HG03378 (cell line): Measurements from ENCODE around the gene KLC4.
"Not testable (repeated sequence)": the region's sequence is repeated elsewhere in the genome, so short reads cannot be mapped to it uniquely, and the experiment has no call there.

Experiments used
- ATAC-seq: cut with Tn5 transposase; IDR thresholded peaks from one replicate; pipeline ENCODE4 v1.9.1; 2021; ENCODE audit warnings: mild to moderate bottlenecking, moderate library complexity; ENCODE audit not compliant: unreplicated experiment

KLC4 gene

GRCh38 chr6:43060755-43061633, 1.6 kb downstream of the KLC4 start:
- no peak for ATAC-seq

DNA sequence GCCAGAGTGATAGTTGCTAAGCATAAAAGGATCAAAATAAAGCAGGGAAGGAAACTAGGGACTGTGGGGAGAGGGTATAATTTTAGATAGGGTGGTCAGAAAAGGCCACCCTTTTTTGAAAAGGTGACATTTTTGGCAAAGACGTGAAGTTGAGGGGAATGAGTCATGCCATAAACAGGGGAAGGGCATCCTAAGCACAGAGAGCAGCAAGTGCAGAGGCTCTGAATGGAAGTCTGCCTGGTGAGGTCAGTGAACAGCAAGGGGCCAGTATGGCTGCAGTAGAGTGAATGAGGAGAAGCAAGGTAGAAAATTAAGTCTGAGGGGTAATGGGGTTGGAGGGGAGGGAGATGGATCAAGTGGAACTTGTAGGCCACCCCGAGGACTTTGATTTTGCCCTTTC, 2.4 kb downstream of the KLC4 start:
- ATAC-seq: no peak

DNA sequence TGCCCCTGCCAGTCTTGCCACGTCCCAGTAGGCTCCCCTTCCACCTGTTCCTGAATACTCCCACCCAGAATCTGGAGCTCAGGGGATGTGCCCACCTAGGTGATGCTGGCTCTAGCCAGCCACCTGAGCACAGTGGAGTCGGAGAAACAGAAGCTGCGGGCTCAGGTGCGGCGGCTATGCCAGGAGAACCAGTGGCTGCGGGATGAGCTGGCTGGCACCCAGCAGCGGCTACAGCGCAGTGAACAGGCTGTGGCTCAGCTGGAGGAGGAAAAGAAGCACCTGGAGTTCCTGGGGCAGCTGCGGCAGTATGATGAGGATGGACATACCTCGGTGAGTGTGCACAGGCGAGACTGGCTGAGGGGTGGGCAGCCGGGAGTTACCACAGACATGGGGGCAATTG, 3.4 kb downstream of the KLC4 start:
- ATAC-seq: no peak

- no peak for ATAC-seq
These were observed 10.7 kb downstream of the KLC4 start for GRCh38 chr6:43070028-43070632.

GRCh38 chr6:43074847-43075669, 15.6 kb downstream of the KLC4 start:
- no peak for ATAC-seq

DNA sequence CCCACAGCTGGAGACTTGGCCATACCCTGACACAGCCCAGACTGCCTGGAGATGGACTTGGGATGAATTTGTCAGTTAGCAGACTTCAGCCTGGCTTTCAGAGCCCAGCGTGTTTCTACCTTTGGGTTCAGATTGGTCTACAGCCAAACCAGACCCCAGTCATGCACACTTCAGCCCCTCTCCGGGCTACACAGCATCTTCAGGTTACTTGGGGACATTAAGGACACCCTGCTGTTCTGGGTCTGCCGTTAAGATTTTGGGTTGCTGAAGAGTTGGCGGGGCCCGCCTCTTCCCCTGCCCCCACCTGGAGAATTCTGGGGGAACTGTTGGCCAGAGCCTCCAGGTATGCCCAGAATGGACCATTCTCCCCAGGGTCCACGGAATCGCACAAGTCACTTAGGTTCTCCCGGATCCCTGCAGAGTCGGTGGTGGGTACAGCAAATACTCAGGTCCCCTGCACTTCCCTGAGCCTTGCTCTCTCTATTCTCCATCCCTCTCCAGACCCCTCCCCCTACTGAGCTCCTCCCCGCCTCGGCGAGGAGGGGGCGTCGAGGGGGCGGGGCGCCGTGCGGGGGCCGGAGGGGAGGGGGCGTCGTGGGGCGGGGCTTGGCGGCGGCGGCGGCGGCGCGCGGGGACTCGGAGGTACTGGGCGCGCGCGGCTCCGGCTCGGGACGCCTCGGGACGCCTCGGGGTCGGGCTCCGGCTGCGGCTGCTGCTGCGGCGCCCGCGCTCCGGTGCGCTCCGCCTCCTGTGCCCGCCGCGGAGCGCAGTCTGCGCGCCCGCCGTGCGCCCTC, 16.4 kb downstream of the KLC4 start, which contains the start of gene PTK7:
Gene PTK7 (plus strand): TSS at position 645 of the 794 bp plus-strand sequence. CDS start 175 bp downstream, outside the sequence.
- ATAC-seq: no peak

DNA sequence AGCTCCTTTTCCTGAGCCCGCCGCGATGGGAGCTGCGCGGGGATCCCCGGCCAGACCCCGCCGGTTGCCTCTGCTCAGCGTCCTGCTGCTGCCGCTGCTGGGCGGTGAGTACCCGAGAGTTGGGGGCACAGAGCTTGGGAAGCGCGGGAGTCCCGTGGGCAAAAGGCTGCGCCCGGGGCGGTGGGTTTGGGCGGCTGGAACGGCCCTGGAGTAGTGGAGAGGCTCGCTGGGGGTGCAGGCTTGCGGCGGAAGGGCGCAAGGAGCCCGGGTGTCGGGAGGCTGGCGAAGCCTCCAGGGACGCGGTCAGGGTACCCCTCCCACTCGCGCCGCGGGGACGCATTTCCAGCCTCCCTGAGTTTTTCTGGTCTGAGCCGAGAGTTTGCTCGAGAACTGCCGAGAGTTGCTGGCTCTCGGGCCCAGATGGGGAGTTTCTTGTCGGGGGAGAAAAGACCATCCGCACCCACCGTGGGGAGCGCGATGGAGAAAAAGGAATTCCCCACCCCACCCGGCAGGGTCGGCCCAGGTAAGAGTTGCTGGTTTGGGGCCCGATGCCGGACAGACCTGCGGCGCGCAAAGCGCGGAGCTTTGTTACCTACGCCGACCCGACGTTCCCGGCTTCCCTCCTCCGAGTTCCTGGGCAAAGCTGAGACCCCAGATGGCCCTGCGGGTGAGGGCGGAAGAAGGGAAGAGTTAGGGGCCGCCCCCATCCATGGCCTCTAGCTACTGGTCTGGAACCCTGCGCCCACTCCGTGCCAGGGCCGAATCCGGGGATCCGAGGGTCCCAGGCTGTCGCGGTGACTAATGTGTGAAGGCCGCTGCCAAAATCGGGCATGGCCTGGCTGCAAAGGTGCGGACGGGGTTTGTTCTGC, 17.3 kb downstream of the KLC4 start:
- ATAC-seq: no peak

DNA sequence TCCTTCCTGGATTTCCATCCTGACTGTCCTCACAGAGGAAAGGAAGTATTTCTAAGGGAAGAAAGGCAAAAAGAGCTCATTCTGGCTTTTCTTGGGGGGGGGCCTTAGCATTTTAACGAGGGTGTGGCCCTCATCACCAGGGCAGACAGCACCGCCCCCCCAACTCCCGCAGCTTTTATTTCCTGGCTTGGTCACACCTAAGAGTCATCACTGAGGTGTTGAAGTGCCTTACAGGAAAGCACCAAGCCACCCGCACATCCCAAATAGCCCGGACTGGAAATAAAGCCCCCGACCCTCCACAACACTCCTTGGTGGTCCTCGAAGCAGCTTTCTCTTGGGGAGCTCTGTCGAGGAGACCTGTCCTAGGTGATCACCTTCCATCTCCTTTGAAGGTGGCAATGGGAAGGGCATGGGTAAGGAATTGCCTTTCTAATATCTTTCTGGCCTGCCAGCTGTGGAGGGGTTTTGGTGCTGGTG, 17.9 kb downstream of the KLC4 start:
- ATAC-seq: no peak

- no peak for ATAC-seq
These were observed 18.6 kb downstream of the KLC4 start for GRCh38 chr6:43077981-43078511.

DNA sequence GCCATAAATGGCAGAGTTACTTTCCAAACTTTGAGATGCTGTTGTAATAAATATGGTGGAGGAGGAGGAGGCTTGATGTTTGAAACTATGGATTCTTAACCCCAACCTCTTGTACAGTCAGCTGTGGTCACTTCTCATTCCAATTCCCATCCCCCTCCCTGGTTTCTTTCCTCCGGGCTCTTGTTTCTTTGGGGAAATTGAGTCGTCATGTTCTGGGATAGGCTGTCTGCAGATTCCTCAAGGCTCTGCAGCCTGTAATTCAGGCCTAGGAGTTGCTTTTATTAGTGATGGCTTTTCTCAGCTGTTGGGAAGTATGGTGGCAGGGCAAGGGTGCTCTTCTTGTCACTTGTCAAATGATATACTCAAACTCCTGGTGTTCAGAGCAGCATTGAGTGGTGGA, 19.3 kb downstream of the KLC4 start:
- no peak for ATAC-seq

DNA sequence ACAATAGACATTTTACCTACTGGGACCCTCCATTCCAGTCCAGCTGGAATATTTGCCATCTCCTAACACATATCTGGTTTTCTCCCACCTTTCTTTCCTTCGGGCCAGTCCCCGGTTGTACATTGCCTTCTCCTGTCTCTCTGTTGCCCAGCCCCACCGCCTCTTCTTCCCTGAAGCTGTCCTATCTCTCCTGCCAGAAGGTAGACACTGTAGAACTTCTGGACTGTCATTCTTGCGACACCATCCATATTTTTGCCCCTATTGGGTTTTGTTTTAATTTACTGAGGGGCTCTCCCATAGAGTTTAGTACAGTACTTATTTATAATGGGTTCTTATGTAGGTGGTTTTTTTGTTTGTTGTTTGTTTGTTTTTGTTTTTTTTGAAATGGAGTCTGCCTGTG, 21.6 kb downstream of the KLC4 start:
- ATAC-seq: no peak

- not testable (repeated sequence) for ATAC-seq
These were observed 22.5 kb downstream of the KLC4 start for GRCh38 chr6:43081922-43082321.

DNA sequence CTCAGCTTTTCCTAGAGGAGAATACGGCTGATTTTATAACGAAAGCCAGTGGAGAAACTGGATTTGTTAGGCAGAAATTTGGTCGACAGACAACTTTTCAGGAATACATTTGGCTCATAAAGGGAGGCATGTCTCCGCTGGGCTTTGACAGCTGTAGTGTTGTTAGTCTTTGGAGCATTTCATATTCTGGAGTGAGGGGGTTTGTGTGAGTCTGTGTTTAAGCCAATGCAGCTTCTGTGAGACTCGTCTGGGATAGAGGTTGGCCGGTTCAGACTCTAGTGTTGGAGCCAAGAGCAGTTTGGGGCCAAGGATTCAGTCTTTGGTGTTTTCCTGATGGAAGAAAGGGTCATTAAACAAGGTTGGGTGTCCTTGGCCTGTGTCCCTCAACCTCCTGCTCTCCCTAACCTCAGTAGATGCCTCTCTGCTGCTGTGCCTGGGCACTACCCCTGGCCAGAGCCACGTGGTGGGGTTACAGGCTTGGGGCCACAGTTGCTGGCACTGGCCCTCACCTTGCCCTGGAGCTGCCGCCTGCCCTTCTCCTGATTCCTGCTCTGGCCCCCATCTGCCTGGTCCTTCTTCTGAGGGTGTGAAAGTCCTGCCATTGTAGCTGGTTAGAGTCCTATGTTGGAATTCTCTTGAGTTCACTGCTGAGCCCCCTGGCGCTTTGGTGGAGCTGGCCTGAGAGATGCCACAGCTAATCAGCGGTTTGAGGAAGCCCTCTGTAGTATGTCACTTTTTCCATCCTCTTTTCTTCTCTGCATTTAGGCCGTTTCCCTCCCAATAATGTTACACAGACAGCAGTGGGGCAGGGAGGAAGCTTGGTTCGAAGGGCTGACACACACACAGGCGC, 23.6 kb downstream of the KLC4 start:
- ATAC-seq: no peak

DNA sequence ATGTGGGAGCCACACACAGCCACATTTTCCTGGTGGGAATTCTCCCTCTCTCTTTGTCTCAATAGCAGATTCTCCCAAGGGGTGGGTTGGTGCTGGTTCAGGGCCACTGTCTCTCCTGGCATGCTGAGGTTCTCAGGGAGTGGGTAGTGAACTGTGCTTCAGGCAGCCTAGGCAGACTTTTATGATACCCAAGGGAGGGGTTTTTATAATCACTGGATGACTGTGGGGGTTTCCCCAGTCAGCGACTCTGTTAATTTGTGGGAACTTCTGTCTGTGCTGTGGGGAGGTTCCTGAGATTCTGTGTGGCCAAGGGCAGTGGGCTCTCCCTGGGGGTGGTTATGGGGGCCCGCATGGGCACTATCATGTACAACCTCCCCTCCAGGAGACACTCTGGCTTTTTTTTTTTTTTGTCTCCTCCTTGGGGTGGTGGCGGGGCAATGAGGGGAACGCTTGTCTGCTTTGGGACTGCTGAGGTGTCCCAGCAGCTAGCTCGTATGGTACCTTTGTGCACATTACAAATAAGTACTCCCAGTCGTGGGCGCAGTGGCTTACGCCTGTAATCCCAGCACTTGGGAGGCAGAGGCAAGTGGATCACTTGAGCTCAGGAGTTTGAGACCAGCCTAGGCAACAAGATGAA, 26.7 kb downstream of the KLC4 start:
- no peak for ATAC-seq

DNA sequence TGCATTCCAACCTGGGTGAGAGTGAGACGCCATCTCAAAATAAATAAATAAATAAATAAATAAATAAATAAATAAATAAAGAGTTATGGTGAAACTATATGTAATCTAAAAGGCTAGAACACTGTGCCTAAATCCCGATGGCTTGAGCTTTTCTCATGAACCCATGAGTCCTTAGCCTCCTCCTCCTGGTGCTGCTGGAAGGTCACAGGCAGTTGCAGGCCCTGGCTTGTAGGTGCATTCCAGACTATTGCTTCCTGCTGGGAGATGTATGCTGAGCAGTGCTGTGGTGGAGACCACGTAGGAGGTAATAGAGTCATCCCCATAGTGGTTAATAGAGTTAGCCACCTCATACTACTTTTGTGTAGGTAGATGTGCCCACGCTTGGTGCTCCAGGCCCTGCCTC, 29.2 kb downstream of the KLC4 start:
- ATAC-seq: no peak

DNA sequence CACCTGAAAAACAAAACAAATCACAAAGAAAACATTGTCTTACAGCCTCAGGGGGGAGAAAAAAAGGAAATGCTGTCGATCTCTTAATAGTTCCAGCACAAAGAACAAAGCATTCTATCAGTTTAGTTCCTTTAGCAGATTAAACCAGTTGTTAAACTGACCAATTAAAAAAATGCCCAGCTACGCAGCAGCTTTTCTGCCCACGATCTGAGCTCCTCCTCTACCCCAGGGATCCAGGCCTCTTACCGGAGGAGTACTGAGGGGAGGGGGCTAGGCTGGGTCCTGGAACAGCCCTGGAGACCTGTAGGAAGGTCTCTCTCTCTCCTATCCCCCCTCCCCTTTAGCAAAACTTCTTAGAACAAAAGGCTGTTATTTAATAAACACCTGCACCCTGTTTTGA, 30.0 kb downstream of the KLC4 start:
- ATAC-seq: no peak

DNA sequence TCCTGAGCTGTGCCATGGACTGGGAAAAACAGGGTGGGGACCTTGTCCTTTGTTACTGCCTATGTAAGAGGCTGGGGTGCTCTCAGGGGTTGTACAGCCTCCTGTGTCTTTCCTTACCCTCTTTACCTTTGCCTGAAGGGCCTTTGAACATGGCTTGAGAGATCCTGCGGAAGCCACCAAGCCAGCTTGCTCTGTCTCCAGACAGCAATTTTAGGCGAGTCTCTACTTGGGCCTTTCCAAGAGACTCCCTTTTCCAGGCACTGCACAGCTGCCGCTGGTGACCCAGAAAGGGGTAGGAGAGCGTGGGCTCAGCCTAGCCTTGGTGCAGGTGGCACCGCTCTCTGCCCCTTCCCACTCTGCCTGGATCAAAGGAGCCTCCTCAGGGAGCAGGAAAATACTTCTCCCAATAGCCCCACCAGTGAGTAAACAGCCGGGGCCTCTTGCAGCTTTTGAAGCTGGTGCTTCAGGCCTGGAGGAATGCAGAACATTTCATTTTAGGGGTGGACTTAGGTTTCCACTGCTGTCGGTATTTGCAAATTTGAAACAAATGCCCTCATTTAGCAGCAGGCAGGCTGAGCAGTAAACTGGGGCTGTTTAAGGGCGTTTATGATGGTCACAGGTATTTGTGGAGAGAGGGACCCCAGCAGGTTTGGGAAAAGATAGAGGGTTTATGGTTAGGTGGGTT, 30.6 kb downstream of the KLC4 start:
- ATAC-seq: no peak
